HUES6 (cell line): ENCODE data around the gene PBOV1.

Source experiments
- H3K27ac ChIP-seq: 2 replicates; pipeline ENCODE4 v1.7.0; 2013; ENCODE audit warnings: low read depth, mild to moderate bottlenecking, low read length, inconsistent platforms
- H3K27me3 ChIP-seq: 2 replicates; pipeline ENCODE4 v1.6.1; 2013; ENCODE audit warnings: low read length; ENCODE audit not compliant: control insufficient read depth, insufficient read depth
- H3K36me3 ChIP-seq: 2 replicates; pipeline ENCODE4 v1.6.1; 2013; ENCODE audit warnings: low read length; ENCODE audit not compliant: control insufficient read depth, insufficient read depth
- H3K4me1 ChIP-seq: 2 replicates; pipeline ENCODE4 v1.6.1; 2013; ENCODE audit warnings: low read length; ENCODE audit not compliant: control insufficient read depth, insufficient read depth
- H3K4me3 ChIP-seq: 2 replicates; pipeline ENCODE4 v1.5.1; 2013; ENCODE audit warnings: low read depth, low read length
- H3K9ac ChIP-seq: one replicate; pipeline ENCODE4 v1.6.1; 2013; ENCODE audit warnings: mild to moderate bottlenecking, low read length
- H3K9me3 ChIP-seq: 2 replicates; pipeline ENCODE4 v1.6.1; 2013; ENCODE audit warnings: low read depth, low read length; ENCODE audit not compliant: control insufficient read depth, insufficient read depth

PBOV1 gene

DNA sequence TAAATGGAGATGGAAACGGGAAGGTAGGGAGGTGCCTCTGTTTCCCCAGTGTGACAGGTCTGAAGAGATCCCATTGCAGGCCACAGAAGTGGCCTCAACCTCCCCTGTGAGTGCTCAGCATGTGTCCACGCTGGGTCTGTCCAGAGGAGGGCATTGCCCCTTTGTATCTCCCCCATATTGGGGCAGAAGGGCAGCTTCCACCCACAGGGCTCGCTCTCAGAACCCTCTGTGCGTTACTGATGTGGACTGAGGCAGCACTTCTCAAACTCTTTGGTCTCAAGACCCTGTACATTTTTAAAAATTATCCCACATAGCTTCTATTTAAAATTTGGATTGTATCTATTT lies 34.5 kb downstream of the PBOV1 start:
- Histone ChIP-seq H3K4me1 (peaks cover 27% of the 10 kb centered on the region), H3K36me3 (no peaks in the 10 kb centered on the region), H3K27ac (no peak overlapping the region), H3K9me3 (no peaks in the 10 kb centered on the region), H3K9ac (no peak overlapping the region), H3K4me3 (no peak overlapping the region), H3K27me3 (no peaks in the 10 kb centered on the region)

DNA sequence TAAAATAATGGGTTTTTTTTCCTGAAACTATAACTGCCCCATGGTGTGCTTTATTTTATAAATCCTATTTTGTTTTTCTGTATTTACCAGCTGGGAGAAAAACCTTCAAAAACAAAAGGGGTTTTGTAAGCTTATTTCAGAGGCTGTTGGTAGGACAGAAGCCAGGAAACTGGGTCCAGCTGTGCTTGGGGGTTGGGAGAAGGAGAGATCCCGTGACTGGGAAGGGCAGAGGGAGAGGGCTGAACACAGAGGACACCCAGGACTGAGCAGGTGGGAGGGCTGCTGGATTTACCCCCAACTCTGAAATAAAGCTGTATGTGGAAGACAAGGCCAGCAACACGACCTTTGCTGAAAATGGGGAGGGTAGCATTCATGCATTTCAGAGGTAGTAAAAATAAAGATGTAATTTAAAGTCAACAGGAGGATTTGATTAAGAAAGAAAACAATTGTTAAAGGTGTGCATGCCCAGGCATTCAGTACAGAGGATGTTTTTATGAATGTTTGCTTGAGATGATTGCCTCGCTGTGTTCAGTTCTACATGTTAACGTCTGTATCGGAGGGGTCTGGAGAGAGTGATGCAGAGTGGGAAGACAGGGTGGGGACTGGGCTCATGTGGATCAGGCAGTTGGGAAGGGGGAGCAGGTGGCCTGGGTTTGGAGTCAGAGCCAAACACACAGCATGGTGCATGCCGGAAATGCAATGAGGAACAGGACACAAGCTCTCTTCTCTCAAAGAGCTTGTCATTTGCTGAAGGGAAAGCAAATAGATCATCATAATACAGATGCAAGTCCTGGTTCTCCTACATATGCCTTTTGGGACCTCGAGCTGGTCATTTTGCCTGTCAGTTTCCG lies 35.1 kb downstream of the PBOV1 start:
- Histone ChIP-seq H3K9me3 (no peaks in the 10 kb centered on the region), H3K36me3 (no peaks in the 10 kb centered on the region), H3K27ac (peak overlapping the region; percentile 51; the same call in 1 of the 2 replicates), H3K27me3 (no peaks in the 10 kb centered on the region), H3K4me1 (peaks cover 22% of the 10 kb centered on the region), H3K4me3 (no peak overlapping the region), H3K9ac (no peak overlapping the region)

DNA sequence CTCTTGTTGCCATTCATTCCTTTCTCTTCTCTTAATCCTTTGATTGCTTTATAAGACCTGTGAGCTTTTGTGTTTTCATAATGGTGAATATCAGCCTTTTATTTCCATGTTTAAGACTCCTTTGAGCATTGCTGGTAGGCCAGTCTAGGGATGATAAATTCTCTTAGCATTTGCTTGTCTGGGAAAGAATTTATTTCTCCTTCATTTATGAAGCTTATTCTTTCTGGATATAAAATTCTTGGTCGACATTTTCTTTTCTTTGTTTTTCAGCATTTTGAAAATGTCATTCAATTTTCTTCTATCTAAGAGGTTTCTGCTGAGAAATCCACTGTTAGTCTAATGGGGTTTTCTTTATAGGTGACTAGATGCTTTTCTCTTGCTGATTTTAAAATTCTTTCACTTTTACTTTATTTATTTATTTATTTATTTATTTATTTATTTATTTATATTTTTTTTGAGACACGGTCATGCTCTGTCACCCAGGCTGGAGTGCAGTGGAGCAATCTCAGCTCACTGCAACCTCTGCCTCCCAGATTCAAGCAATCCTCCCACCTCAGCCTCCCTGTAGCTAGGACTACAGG lies 41.5 kb downstream of the PBOV1 start:
- Histone ChIP-seq H3K27ac (no peak overlapping the region), H3K36me3 (no peaks in the 10 kb centered on the region), H3K4me1 (no peaks in the 10 kb centered on the region), H3K4me3 (no peak overlapping the region), H3K9me3 (peaks cover 7% of the 10 kb centered on the region; the same call in 1 of the 2 replicates), H3K27me3 (no peaks in the 10 kb centered on the region), H3K9ac (no peak overlapping the region)

DNA sequence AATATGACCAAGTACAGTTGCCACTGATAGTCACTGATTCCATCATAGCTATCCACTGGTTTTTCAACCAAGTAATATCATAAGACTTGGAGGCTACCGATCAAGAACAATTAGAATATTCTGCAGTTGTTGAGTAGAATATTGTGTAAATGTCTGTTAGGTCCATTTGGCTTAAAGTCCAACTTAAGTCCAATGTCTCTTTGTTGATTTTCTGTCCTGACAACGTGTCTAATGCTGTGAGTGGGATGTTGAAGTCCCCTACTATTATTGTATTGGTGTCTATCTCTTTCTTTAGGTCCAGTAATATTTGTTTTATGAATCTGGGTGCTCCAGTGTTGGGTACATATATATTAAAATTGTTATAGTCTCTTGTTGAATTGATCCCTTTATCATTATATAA lies 42.7 kb downstream of the PBOV1 start:
- H3K9me3 ChIP-seq: peaks cover 7% of the 10 kb centered on the region; the same call in 1 of the 2 replicates
- H3K4me3 ChIP-seq: no peak overlapping the region
- no peak overlapping the region for H3K27ac ChIP-seq
- H3K9ac ChIP-seq: no peak overlapping the region
- H3K4me1 ChIP-seq: no peaks in the 10 kb centered on the region
- no peaks in the 10 kb centered on the region for H3K27me3 ChIP-seq
- H3K36me3 ChIP-seq: no peaks in the 10 kb centered on the region
